Globus pallidus (tissue), 1 donor: ENCODE data around the gene DNAH17.

ENCODE experiments used
- DNase-seq: peaks from one replicate; pipeline ENCODE4 v3.0.0-alpha.2; 2015; ENCODE audit warnings: low spot score

Gene DNAH17

GRCh38 chr17:78414178-78415162, 162.7 kb downstream of the DNAH17 start:
- no peak for DNase-seq

- no peak for DNase-seq
Observed at GRCh38 chr17:78412403-78412802, 164.8 kb downstream of the DNAH17 start.

GRCh38 chr17:78411241-78411857, 165.8 kb downstream of the DNAH17 start:
- DNase-seq: no peak

GRCh38 chr17:78409191-78409928, 167.8 kb downstream of the DNAH17 start:
- no peak for DNase-seq

GRCh38 chr17:78408476-78409050, 168.6 kb downstream of the DNAH17 start:
- DNase-seq: no peak

- DNase-seq: no peak
Observed at GRCh38 chr17:78407387-78408000, 169.7 kb downstream of the DNAH17 start.

GRCh38 chr17:78406920-78407319, 170.3 kb downstream of the DNAH17 start:
- DNase-seq: no peak

- DNase-seq: no peak
Observed at GRCh38 chr17:78406396-78406795, 170.8 kb downstream of the DNAH17 start.

- no peak for DNase-seq
Observed at GRCh38 chr17:78403822-78404221, 173.4 kb downstream of the DNAH17 start.

- no peak for DNase-seq
Observed at GRCh38 chr17:78401891-78402290, 175.3 kb downstream of the DNAH17 start.

GRCh38 chr17:78401246-78401645, 175.9 kb downstream of the DNAH17 start:
- DNase-seq: no peak

- no peak for DNase-seq
Observed at GRCh38 chr17:78400581-78401240, 176.5 kb downstream of the DNAH17 start.

GRCh38 chr17:78399693-78400144, 177.5 kb downstream of the DNAH17 start:
- no peak for DNase-seq

GRCh38 chr17:78399028-78399692, 178.0 kb downstream of the DNAH17 start:
- DNase-seq: no peak

- no peak for DNase-seq
Observed at GRCh38 chr17:78398390-78398789, 178.8 kb downstream of the DNAH17 start.

- DNase-seq: no peak
Observed at GRCh38 chr17:78397681-78398101, 179.5 kb downstream of the DNAH17 start.

GRCh38 chr17:78396441-78397337, 180.5 kb downstream of the DNAH17 start:
- no peak for DNase-seq

- no peak for DNase-seq
Observed at GRCh38 chr17:78395155-78395554, 182.0 kb downstream of the DNAH17 start.

- no peak for DNase-seq
Observed at GRCh38 chr17:78394209-78394608, 183.0 kb downstream of the DNAH17 start.
